Esophagus (tissue), 2 donors: ENCODE data around the gene MGAT5. TPM values are rescaled to one million over a fixed set of nuclear protein-coding genes. Genes with fewer than 3 reads are reported as not detected.

ENCODE experiments used
- H3K27ac ChIP-seq, 2 donors: one replicate each; pipeline ENCODE4 v1.5.1; 2013; ENCODE audit warnings: low read depth in 2 of 2, mild to moderate bottlenecking in 2 of 2, inconsistent platforms in 1 of 2, low read length in 1 of 2, moderate library complexity in 1 of 2
- H3K27me3 ChIP-seq, 2 donors: one replicate each; pipeline ENCODE4 v1.6.1; 2013; ENCODE audit warnings: low read length in 2 of 2, control low read depth in 1 of 2, mild to moderate bottlenecking in 1 of 2; ENCODE audit not compliant: insufficient read depth in 2 of 2, control insufficient read depth in 1 of 2
- H3K36me3 ChIP-seq, 2 donors: one replicate each; pipeline ENCODE4 v1.6.1; 2013; ENCODE audit warnings: low read length in 1 of 2; ENCODE audit not compliant: control insufficient read depth in 2 of 2, insufficient read depth in 2 of 2
- H3K4me1 ChIP-seq, 2 donors: one replicate each; pipeline ENCODE4 v1.6.1; 2013; ENCODE audit warnings: low read length in 1 of 2; ENCODE audit not compliant: control insufficient read depth in 2 of 2, insufficient read depth in 2 of 2
- H3K4me3 ChIP-seq, 2 donors: one replicate each; pipeline ENCODE4 v1.5.1; 2013; ENCODE audit warnings: low read length in 2 of 2, mild to moderate bottlenecking in 2 of 2, low read depth in 1 of 2, moderate library complexity in 1 of 2
- H3K9me3 ChIP-seq, 2 donors: one replicate each; pipeline ENCODE4 v1.6.1; 2013; ENCODE audit warnings: mild to moderate bottlenecking in 2 of 2, low read depth in 1 of 2, low read length in 1 of 2, moderate library complexity in 1 of 2; ENCODE audit not compliant: control insufficient read depth in 2 of 2, insufficient read depth in 1 of 2
- WGBS, 2 donors: extraction: QIAGEN DNeasy Blood & Tissue Kit; methylation state at CpG; one replicate each; pipeline ENCODE4 v1.1.7; 2013; 5-methylcytosine and 5-hydroxymethylcytosine counted together
- polyA plus RNA-seq, 2 donors: library from polyadenylated mRNA; stranded (reverse); fragments of 200-250 nt; gene quantifications; one replicate each; pipeline ENCODE4 v1.2.3, GENCODE V29; 2013
- donor health status: healthy with polysubstance abuse.
- donor health status: Bipolar disorder and iron deficiency.

Gene MGAT5
- polyA plus RNA-seq, 2 donors, result 3.2 to 4.4 TPM

DNA sequence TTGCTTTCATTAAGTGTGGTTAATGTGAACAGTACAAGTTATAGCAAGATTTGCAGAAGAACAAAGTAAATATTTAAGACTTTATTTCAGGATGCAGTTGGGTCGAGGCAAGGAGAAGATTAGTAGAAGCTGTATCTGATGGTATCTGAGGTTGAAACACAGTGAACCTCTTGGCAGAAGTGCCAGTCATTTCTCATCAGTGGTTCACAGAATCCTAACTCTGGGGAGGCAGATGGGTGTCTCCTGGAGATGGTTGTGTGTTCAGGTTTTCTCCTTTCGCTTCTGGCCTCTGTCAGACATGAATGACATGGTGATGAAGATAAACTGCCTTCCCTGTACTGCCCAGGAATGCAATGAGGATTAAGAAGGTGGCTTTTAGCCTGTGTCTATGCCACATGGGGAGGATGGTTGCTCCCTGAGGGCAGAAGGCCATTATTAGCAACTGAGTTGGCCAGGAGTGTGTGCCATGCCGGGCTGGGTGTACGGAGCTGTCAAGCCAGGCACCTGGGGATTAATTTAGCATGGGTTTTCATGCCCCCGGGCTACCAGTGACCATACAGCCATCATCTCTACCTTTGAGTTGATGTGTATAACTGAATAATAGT, 28.0 kb downstream of the MGAT5 start:
- no peak overlapping the region for H3K4me3 ChIP-seq
- no peak overlapping the region for H3K27ac ChIP-seq
- H3K27me3 ChIP-seq, result no peaks in the 10 kb centered on the region
- H3K9me3 ChIP-seq, result no peaks in the 10 kb centered on the region
- WGBS, 2 donors, result 61 to 76% methylated on average over 5 of the region's 5 CpGs
- H3K4me1 ChIP-seq, result peaks cover 2 to 11% of the 10 kb centered on the region in 2 donors
- H3K36me3 ChIP-seq, result peaks cover 3 to 4% of the 10 kb centered on the region in 2 donors

DNA sequence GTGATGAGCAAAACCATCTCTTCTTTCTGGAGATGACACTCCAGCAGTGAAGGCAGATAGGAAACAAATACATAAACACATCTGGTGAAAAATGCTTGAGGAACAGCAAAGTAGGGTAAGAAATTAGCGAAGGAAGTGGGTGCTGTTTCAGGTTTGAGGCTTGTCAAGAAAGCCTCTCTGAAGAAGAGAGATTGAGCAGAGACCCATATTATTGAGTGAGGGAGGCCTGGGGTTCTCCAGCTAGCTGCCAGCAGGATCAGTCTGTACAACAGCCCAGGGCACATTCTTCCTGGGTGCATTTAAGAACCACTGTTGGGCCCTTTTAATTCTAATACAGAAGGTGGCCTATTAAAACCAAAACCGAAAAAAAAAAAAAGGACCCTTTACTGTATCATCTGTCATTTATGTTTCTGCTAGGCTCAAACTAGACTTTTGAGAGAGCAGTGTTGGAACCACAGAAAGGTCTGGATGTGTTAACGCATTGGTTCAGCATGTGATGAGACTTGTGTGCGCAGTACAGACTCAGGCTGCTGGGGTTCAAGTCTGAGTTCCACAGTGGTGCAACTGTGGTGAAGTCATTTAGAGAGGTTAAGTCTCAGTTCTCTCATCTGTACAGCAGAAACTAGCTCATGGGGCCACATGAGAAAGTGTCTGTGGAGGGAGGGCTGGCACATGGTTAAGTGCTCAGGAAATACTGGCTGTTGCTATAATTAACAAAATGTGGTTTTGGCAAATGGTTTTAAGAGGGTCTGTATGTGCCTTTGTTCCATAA, 28.9 kb downstream of the MGAT5 start:
- Histone ChIP-seq H3K9me3 (no peaks in the 10 kb centered on the region), H3K27ac (no peak overlapping the region), H3K4me1 (peaks cover 2 to 11% of the 10 kb centered on the region in 2 donors), H3K4me3 (no peak overlapping the region), H3K27me3 (no peaks in the 10 kb centered on the region), H3K36me3 (peaks cover 3 to 4% of the 10 kb centered on the region in 2 donors)
- WGBS, 2 donors, result 71 to 83% methylated on average over 4 of the region's 4 CpGs

DNA sequence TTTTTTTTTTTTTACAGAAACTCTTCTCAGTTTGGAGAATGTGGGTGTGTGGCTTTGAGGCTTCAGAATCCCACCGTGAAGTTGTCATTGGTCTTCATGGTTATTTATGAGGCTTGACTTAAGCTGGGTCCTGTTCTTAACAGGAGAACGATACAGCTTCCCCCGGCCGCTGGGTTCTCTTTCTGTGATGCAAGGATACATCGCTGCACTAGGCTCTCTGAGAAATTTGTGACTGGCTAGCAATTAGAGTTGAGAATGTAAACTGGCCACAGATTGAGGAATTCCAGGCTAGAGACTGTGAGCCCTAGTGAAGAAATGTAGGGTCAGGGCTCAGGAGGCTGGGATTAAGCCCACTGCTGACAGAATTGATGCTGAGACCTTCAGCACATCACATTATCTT, 29.8 kb downstream of the MGAT5 start:
- Histone ChIP-seq H3K4me3 (no peak overlapping the region), H3K36me3 (peaks cover 3 to 4% of the 10 kb centered on the region in 2 donors), H3K27ac (no peak overlapping the region), H3K27me3 (no peaks in the 10 kb centered on the region), H3K4me1 (peaks cover 2 to 8% of the 10 kb centered on the region in 2 donors), H3K9me3 (no peaks in the 10 kb centered on the region)
- 89 to 93% methylated on average over 5 of the region's 5 CpGs for WGBS, 2 donors

DNA sequence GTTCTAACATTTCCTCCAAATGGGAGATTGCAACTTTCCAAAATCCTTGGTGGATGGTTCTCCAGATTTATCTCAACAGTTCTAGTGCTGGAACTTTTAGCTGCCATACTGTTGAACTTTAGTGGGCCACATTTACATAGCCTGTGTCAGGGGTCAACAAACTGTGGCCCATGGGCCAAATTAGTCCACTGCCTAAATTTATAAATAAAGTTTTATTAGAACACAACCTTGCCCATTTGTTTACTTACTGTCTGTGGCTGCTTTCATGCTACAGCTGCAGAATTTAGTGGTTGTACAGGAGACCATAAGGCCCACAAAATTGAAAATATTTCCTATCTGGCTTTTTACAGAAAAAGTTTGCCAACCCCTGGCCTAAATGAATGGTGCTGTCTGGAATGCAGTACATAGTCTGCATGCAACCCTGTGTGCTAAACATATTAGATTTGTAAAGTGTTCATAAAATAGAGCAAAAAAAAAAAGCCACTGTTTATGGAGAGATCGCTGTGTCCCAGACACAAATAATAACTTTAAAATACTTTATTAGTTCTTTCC, 30.3 kb downstream of the MGAT5 start:
- Histone ChIP-seq H3K27ac (no peak overlapping the region), H3K27me3 (no peaks in the 10 kb centered on the region), H3K9me3 (no peaks in the 10 kb centered on the region), H3K4me1 (peaks cover 2 to 5% of the 10 kb centered on the region in 2 donors), H3K4me3 (no peak overlapping the region), H3K36me3 (peaks cover 3 to 4% of the 10 kb centered on the region in 2 donors)
- 94% methylated on average over 1 of the region's 1 CpG for WGBS, 2 donors

DNA sequence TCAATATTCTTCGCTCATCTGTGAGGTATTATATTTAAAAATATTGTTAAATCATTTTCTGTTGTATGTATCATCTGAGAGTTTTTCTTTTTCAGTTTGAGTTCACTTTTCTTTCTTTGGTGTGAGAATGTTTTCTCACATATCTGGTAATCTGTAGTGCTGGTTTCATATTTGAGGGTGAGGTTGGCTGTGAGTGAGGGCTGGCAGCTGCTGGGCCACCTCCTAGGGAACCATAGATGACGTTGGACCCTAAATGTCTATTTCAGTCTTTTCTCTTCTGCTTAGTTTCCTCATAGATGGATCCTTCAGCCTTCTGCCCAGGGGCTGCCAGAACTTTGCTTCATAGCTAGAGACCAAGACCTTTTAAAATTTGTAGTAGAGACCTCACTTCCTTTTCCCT, 33.5 kb downstream of the MGAT5 start:
- Histone ChIP-seq H3K27ac (no peak overlapping the region), H3K36me3 (no peaks in the 10 kb centered on the region), H3K27me3 (no peaks in the 10 kb centered on the region), H3K9me3 (no peaks in the 10 kb centered on the region), H3K4me3 (no peak overlapping the region), H3K4me1 (no peaks in the 10 kb centered on the region)
- WGBS, 2 donors, result 82 to 84% methylated on average over 2 of the region's 2 CpGs

DNA sequence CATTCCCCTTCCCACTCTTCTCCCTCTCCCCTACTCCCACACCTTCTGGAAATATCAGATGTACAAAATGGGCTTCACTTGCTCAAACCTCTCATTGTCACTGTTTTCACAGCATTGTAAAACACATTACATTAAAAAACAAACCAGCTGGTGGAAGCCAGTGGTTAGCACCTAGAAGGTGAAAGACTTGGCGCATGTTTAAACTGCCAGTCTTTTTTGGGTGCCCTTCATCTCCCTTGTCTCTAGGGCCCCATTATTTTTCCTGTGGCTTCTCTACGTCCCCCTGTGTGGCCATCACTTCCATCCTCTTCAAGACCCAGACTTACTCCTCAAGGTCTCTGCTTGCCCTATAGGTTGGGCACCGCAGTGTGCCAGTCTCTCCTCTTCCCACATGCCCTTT, 34.9 kb downstream of the MGAT5 start:
- no peak overlapping the region for H3K4me3 ChIP-seq
- H3K9me3 ChIP-seq, result no peaks in the 10 kb centered on the region
- peak overlapping the region in 1 of 2 donors; percentile 48 for H3K27ac ChIP-seq
- no peaks in the 10 kb centered on the region for H3K36me3 ChIP-seq
- WGBS, 2 donors, result 89 to 93% methylated on average over 3 of the region's 3 CpGs
- H3K4me1 ChIP-seq, result no peaks in the 10 kb centered on the region
- no peaks in the 10 kb centered on the region for H3K27me3 ChIP-seq

DNA sequence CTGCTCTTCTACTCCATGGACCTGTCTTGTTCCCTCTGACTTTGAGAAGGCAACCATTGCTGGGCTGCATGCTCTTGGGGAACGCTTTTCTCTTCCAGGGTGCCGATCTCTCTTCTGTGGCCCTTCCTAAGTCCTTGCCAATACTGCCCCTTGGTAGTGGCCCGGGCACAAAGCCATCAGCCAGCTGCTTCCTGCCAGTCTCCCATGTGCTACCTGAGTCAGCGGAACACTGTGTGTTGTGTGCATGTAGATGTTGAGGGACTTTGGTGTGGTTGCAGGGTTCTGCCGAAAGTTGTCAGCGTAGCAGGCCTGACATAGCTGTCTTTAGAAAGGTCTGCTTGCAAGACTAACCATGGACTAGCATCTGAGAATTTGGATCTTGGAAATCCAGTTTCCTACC, 35.4 kb downstream of the MGAT5 start:
- peak overlapping the region in 1 of 2 donors; percentile 48 for H3K27ac ChIP-seq
- H3K9me3 ChIP-seq, result no peaks in the 10 kb centered on the region
- no peaks in the 10 kb centered on the region for H3K27me3 ChIP-seq
- H3K36me3 ChIP-seq, result no peaks in the 10 kb centered on the region
- H3K4me3 ChIP-seq, result no peak overlapping the region
- H3K4me1 ChIP-seq, result no peaks in the 10 kb centered on the region
- WGBS, 2 donors, result 84 to 90% methylated on average over 6 of the region's 6 CpGs

DNA sequence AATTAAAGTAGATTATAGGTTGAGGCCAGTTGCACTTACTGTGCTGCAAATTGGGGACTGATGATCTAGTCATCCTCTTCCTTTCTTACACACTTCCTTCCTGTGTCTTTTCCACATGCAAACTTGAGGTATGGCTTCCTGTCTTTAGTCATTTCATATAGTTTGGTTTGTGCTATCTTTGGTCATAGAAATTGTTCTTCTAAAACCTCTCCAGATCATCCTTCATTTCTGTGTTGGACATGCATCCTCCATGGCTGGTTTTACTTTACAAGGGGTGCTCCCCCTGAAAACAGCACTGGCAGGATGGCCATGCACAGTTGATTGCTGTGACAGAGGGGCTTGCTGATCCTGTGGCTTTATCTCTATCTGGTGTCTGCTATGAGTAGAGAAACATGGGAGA, 36.5 kb downstream of the MGAT5 start:
- H3K27me3 ChIP-seq, result no peaks in the 10 kb centered on the region
- H3K36me3 ChIP-seq, result no peaks in the 10 kb centered on the region
- H3K27ac ChIP-seq, result no peak overlapping the region
- H3K4me1 ChIP-seq, result no peaks in the 10 kb centered on the region
- H3K4me3 ChIP-seq, result no peak overlapping the region
- no peaks in the 10 kb centered on the region for H3K9me3 ChIP-seq

DNA sequence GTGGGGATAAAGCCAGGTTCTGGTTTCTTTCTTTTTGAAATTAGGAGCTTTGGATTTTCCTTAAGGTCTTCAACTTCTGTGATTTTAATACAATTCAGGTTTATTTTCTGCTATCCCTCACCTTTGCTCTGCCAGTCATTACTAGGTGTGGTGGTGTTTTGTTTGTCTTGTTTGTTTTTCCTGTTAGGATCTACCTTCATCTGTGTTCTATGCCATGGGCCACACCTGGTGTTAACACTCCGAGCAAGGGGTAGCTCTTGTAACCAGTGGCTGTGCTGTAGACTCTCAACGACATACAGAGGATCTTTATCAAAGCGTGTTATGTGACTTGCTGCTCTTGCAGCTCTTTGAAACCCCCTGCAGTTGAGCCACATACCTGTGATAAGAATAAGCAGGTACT, 38.6 kb downstream of the MGAT5 start:
- Histone ChIP-seq H3K4me3 (no peak overlapping the region), H3K36me3 (no peaks in the 10 kb centered on the region), H3K9me3 (no peaks in the 10 kb centered on the region), H3K4me1 (no peaks in the 10 kb centered on the region), H3K27ac (no peak overlapping the region), H3K27me3 (no peaks in the 10 kb centered on the region)
- 89 to 94% methylated on average over 3 of the region's 3 CpGs for WGBS, 2 donors
